ENCODE measurements around the gene ARAP2. TPM values are rescaled to one million over a fixed set of nuclear protein-coding genes. Genes with fewer than 3 reads are reported as not detected.

ARAP2 gene
- total and polyA plus RNA-seq, 4 donors, result 0.26 to 22.7 (median 12.5) TPM

GRCh38 chr4:36282503-36283030, 38.3 kb upstream of the ARAP2 start:
- intact Hi-C loops (cut with DNase I), result no loop called here
- no peak for ATAC-seq (ENCODE audit: low FRiP score)
- H3K4me3 ChIP-seq (ENCODE audit: low read length in 2 of 2), result no peak overlapping the region

GRCh38 chr4:36281384-36282106, 37.2 kb upstream of the ARAP2 start, which contains the start of gene DTHD1:
TSS of gene DTHD1 (plus strand) at chr4:36281616. CDS start at chr4:36281759, 143 bp downstream.
- WGBS, 2 donors, result 86 to 88% methylated on average over 5 of the region's 5 CpGs
- Histone ChIP-seq H3K9me3 (ENCODE audit: control insufficient read depth, low read length) (no peaks in the 10 kb centered on the region), H3K4me1 (ENCODE audit: control insufficient read depth in 1 of 2, insufficient read depth in 2 of 2, low read length in 2 of 2) (no peaks in the 10 kb centered on the region), H3K36me3 (ENCODE audit: control insufficient read depth in 1 of 2, insufficient read depth in 2 of 2, low read length in 1 of 2) (no peaks in the 10 kb centered on the region), H3K27ac (ENCODE audit: low read depth in 1 of 2, low read length in 2 of 2) (no peak within 1 kb of the TSS), H3K27me3 (ENCODE audit: control insufficient read depth in 1 of 2, insufficient read depth in 2 of 2, low read length in 1 of 2) (no peaks in the 10 kb centered on the region), H3K4me3 (ENCODE audit: low read length in 2 of 2) (no peak within 1 kb of the TSS)
- ATAC-seq (ENCODE audit: low FRiP score) (no peak), DNase-seq (no peak)
- intact Hi-C loops (cut with DNase I), result no loop called here

More at GRCh38 chr4:36282503-36283030, 38.3 kb upstream of the ARAP2 start:
- no peaks in the 10 kb centered on the region for H3K36me3 ChIP-seq (ENCODE audit: control insufficient read depth in 1 of 2, insufficient read depth in 2 of 2, low read length in 1 of 2)
- H3K27ac ChIP-seq (ENCODE audit: low read depth in 1 of 2, low read length in 2 of 2), result no peak overlapping the region
- no peak for DNase-seq
- no peaks in the 10 kb centered on the region for H3K27me3 ChIP-seq (ENCODE audit: control insufficient read depth in 1 of 2, insufficient read depth in 2 of 2, low read length in 1 of 2)
- no peaks in the 10 kb centered on the region for H3K9me3 ChIP-seq (ENCODE audit: control insufficient read depth, low read length)
- H3K4me1 ChIP-seq (ENCODE audit: control insufficient read depth in 1 of 2, insufficient read depth in 2 of 2, low read length in 2 of 2), result no peaks in the 10 kb centered on the region

- ATAC-seq (ENCODE audit: low FRiP score), result no peak
- Histone ChIP-seq H3K36me3 (ENCODE audit: control insufficient read depth in 1 of 2, insufficient read depth in 2 of 2, low read length in 1 of 2) (no peaks in the 10 kb centered on the region), H3K4me1 (ENCODE audit: control insufficient read depth in 1 of 2, insufficient read depth in 2 of 2, low read length in 2 of 2) (no peaks in the 10 kb centered on the region), H3K27ac (ENCODE audit: low read depth in 1 of 2, low read length in 2 of 2) (no peak overlapping the region), H3K9me3 (ENCODE audit: control insufficient read depth, low read length) (no peaks in the 10 kb centered on the region), H3K4me3 (ENCODE audit: low read length in 2 of 2) (no peak overlapping the region), H3K27me3 (ENCODE audit: control insufficient read depth in 1 of 2, insufficient read depth in 2 of 2, low read length in 1 of 2) (no peaks in the 10 kb centered on the region)
- no peak for DNase-seq
- intact Hi-C loops (cut with DNase I), result no loop called here
- 60 to 61% methylated on average over 4 of the region's 4 CpGs for WGBS, 2 donors
Measured at GRCh38 chr4:36280555-36280954, 36.2 kb upstream of the ARAP2 start.

GRCh38 chr4:36278789-36279188, 34.5 kb upstream of the ARAP2 start:
- 67 to 76% methylated on average over 2 of the region's 2 CpGs for WGBS, 2 donors
- intact Hi-C loops (cut with DNase I), result no loop called here
- H3K27me3 ChIP-seq (ENCODE audit: control insufficient read depth in 1 of 2, insufficient read depth in 2 of 2, low read length in 1 of 2), result no peaks in the 10 kb centered on the region

GRCh38 chr4:36277533-36277932, 33.2 kb upstream of the ARAP2 start:
- DNase-seq, result no peak
- Histone ChIP-seq H3K36me3 (ENCODE audit: control insufficient read depth in 1 of 2, insufficient read depth in 2 of 2, low read length in 1 of 2) (no peaks in the 10 kb centered on the region), H3K4me3 (ENCODE audit: low read length in 2 of 2) (no peak overlapping the region), H3K27me3 (ENCODE audit: control insufficient read depth in 1 of 2, insufficient read depth in 2 of 2, low read length in 1 of 2) (no peaks in the 10 kb centered on the region), H3K4me1 (ENCODE audit: control insufficient read depth in 1 of 2, insufficient read depth in 2 of 2, low read length in 2 of 2) (no peaks in the 10 kb centered on the region), H3K9me3 (ENCODE audit: control insufficient read depth, low read length) (no peaks in the 10 kb centered on the region), H3K27ac (ENCODE audit: low read depth in 1 of 2, low read length in 2 of 2) (no peak overlapping the region)
- intact Hi-C loops (cut with DNase I), result no loop called here
- no peak for ATAC-seq (ENCODE audit: low FRiP score)
- WGBS, 2 donors, result 80 to 82% methylated on average over 4 of the region's 4 CpGs

More at GRCh38 chr4:36278789-36279188, 34.5 kb upstream of the ARAP2 start:
- Histone ChIP-seq H3K27ac (ENCODE audit: low read depth in 1 of 2, low read length in 2 of 2) (no peak overlapping the region), H3K36me3 (ENCODE audit: control insufficient read depth in 1 of 2, insufficient read depth in 2 of 2, low read length in 1 of 2) (no peaks in the 10 kb centered on the region), H3K4me3 (ENCODE audit: low read length in 2 of 2) (no peak overlapping the region), H3K4me1 (ENCODE audit: control insufficient read depth in 1 of 2, insufficient read depth in 2 of 2, low read length in 2 of 2) (no peaks in the 10 kb centered on the region), H3K9me3 (ENCODE audit: control insufficient read depth, low read length) (no peaks in the 10 kb centered on the region)
- ATAC-seq (ENCODE audit: low FRiP score) (no peak), DNase-seq (no peak)

- Histone ChIP-seq H3K9me3 (ENCODE audit: control insufficient read depth, low read length) (no peaks in the 10 kb centered on the region), H3K4me1 (ENCODE audit: control insufficient read depth in 1 of 2, insufficient read depth in 2 of 2, low read length in 2 of 2) (no peaks in the 10 kb centered on the region), H3K27ac (ENCODE audit: low read depth in 1 of 2, low read length in 2 of 2) (no peak overlapping the region), H3K36me3 (ENCODE audit: control insufficient read depth in 1 of 2, insufficient read depth in 2 of 2, low read length in 1 of 2) (no peaks in the 10 kb centered on the region), H3K27me3 (ENCODE audit: control insufficient read depth in 1 of 2, insufficient read depth in 2 of 2, low read length in 1 of 2) (no peaks in the 10 kb centered on the region), H3K4me3 (ENCODE audit: low read length in 2 of 2) (no peak overlapping the region)
- 35 to 49% methylated on average over 4 of the region's 4 CpGs for whole genome bisulfite sequencing, 2 donors
- DNase-seq (no peak), ATAC-seq (ENCODE audit: low FRiP score) (no peak)
- intact Hi-C loops (cut with DNase I), result no loop called here
Measured at GRCh38 chr4:36274158-36274557, 29.8 kb upstream of the ARAP2 start.

GRCh38 chr4:36273276-36273675, 29.0 kb upstream of the ARAP2 start:
- intact Hi-C loops (cut with DNase I), result no loop called here

GRCh38 chr4:36269533-36270173, 25.3 kb upstream of the ARAP2 start:
- 70 to 76% methylated on average over 5 of the region's 5 CpGs for WGBS, 2 donors
- Histone ChIP-seq H3K4me1 (ENCODE audit: control insufficient read depth in 1 of 2, insufficient read depth in 2 of 2, low read length in 2 of 2) (no peaks in the 10 kb centered on the region), H3K36me3 (ENCODE audit: control insufficient read depth in 1 of 2, insufficient read depth in 2 of 2, low read length in 1 of 2) (no peaks in the 10 kb centered on the region), H3K27ac (ENCODE audit: low read depth in 1 of 2, low read length in 2 of 2) (no peak overlapping the region), H3K9me3 (ENCODE audit: control insufficient read depth, low read length) (no peaks in the 10 kb centered on the region), H3K27me3 (ENCODE audit: control insufficient read depth in 1 of 2, insufficient read depth in 2 of 2, low read length in 1 of 2) (no peaks in the 10 kb centered on the region), H3K4me3 (ENCODE audit: low read length in 2 of 2) (no peak overlapping the region)
- intact Hi-C loops (cut with DNase I), result no loop called here
- DNase-seq (no peak), ATAC-seq (ENCODE audit: low FRiP score) (no peak)

More at GRCh38 chr4:36273276-36273675, 29.0 kb upstream of the ARAP2 start:
- no peaks in the 10 kb centered on the region for H3K4me1 ChIP-seq (ENCODE audit: control insufficient read depth in 1 of 2, insufficient read depth in 2 of 2, low read length in 2 of 2)
- 82 to 86% methylated on average over 4 of the region's 4 CpGs for WGBS, 2 donors
- DNase-seq (no peak), ATAC-seq (ENCODE audit: low FRiP score) (no peak)
- no peaks in the 10 kb centered on the region for H3K36me3 ChIP-seq (ENCODE audit: control insufficient read depth in 1 of 2, insufficient read depth in 2 of 2, low read length in 1 of 2)
- H3K27ac ChIP-seq (ENCODE audit: low read depth in 1 of 2, low read length in 2 of 2), result no peak overlapping the region
- H3K27me3 ChIP-seq (ENCODE audit: control insufficient read depth in 1 of 2, insufficient read depth in 2 of 2, low read length in 1 of 2), result no peaks in the 10 kb centered on the region
- H3K9me3 ChIP-seq (ENCODE audit: control insufficient read depth, low read length), result no peaks in the 10 kb centered on the region
- H3K4me3 ChIP-seq (ENCODE audit: low read length in 2 of 2), result no peak overlapping the region

GRCh38 chr4:36269101-36269500, 24.8 kb upstream of the ARAP2 start:
- no peak overlapping the region for H3K27ac ChIP-seq (ENCODE audit: low read depth in 1 of 2, low read length in 2 of 2)
- intact Hi-C loops (cut with DNase I), result no loop called here
- ATAC-seq (ENCODE audit: low FRiP score), result no peak
- H3K27me3 ChIP-seq (ENCODE audit: control insufficient read depth in 1 of 2, insufficient read depth in 2 of 2, low read length in 1 of 2), result no peaks in the 10 kb centered on the region
- WGBS, 2 donors, result 79% methylated on average over 4 of the region's 4 CpGs
- no peaks in the 10 kb centered on the region for H3K9me3 ChIP-seq (ENCODE audit: control insufficient read depth, low read length)
- no peaks in the 10 kb centered on the region for H3K36me3 ChIP-seq (ENCODE audit: control insufficient read depth in 1 of 2, insufficient read depth in 2 of 2, low read length in 1 of 2)
- DNase-seq, result no peak
- no peak overlapping the region for H3K4me3 ChIP-seq (ENCODE audit: low read length in 2 of 2)
- H3K4me1 ChIP-seq (ENCODE audit: control insufficient read depth in 1 of 2, insufficient read depth in 2 of 2, low read length in 2 of 2), result no peaks in the 10 kb centered on the region
